Activated CD8-positive, alpha-beta memory T cell treated with anti-CD3 and anti-CD28 coated beads, Interleukin-2, amount 50 U/mL, for 4 hours (primary cell): Measurements from ENCODE around the gene TAF10.

Experiments
- DNase-seq: peaks from one replicate; pipeline ENCODE4 v3.0.0-alpha.2; 2020

The TAF10 gene

GRCh38 chr11:6612213-6613041, at the start of gene TAF10:
Gene TAF10 (minus strand): TSS chr11:6612216. CDS start chr11:6612189, 27 bp downstream.
- peak; percentile 96 for DNase-seq

DNA sequence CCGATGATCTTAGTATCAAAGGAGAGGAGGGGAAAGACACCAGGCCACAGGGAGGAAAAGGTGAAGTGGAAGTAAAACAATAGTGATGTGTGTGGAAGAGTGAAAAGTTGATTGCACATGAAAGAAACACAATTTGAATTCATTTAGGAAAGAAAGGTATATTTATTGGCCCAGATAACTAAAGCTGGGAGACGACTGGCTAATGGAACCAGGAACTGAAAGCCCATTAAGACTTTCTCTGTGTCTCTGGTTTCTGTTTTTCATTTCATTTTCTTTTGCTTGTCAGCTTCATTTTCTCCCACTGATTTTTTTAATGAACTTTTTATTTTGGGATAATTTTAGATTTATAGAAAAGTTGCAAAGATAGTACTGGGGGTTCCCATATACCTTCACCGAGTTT, 48.7 kb upstream of the TAF10 start:
- DNase-seq = no peak

DNA sequence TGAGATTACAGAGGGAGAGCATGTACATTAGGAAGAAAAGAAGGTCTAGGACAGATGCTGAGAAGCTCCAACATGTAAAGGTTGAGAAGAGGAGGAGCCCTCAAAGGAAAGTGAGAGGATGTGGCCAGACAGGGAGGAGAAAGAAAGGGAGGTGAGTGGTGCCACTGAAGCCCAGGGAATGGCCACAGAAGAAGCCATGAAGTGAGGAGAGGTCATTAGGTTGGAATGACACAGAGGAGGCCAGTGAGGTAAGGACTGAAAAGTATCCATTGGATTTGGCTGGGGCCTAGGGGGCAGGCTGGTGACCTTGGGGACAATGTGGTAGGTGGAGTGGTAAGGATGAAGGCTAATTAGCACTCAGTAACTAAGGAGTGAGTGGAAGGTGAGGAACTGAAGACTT, 46.6 kb upstream of the TAF10 start:
- DNase-seq = no peak

GRCh38 chr11:6657346-6657745, 45.3 kb upstream of the TAF10 start:
- no peak for DNase-seq

DNA sequence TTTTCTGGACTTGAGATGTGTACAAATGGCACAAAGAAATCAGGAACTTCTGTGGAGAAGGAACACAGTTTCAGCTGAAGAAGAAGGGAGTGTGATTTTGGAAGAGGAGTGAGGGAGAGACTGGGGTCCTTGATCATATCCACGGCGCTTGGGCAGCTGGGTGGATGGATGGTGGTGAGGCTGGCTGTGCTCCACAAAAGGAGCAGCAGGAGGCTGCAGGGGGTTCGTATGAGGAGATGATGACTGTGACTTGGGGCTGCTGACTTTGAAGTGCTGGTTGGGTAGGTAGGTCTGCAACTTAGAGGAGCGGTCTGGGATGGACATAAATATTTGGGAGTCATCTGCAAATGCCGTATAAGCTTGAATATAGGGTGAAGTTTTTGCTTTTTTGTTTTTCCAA, 44.9 kb upstream of the TAF10 start:
- no peak for DNase-seq

GRCh38 chr11:6656584-6656915, 44.5 kb upstream of the TAF10 start:
- no peak for DNase-seq

DNA sequence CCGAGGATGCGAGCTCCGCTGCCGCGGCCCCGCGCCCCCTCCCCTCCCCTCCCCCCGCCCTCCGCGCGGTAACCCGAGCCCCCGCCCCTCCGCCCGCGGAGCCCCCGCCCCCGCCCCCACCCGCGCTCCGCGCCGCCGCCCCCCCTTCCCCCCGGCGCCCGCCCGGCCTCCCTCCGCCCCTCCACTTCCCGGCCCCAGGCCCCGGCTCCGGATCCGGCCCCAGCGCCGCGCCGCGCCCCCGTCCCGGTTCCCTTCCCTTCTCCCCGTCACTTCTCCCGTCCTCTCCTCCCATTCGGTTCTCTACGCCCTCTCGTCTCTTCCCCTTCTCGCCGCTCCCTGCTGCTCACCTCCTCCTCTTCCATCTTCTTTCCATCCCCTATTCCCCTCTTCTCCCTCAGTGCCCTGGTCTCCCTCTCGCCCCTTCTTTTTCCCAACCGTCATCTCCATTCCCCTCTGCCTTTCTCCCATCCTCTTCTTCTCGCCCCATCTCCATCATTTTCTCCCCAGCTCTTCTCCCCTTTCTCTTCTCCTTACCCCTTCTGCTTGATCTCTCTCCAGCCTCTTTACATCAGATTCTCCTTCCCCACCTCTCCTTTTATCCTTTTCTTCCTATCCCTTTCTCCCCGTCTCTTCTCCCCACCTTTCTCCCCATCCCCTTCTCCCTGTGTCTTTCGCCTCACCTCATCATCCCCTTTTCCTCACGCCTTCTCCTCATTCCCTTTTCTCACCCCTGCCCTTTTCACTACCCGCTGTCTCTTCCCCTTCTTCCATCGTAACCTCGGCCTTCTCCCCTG, 44.0 kb upstream of the TAF10 start, which contains the start of gene DCHS1:
Gene DCHS1 (minus strand): TSS at position 20 of the 794 bp plus-strand sequence. CDS start 14,196 bp downstream, outside the sequence.
- no peak for DNase-seq

- DNase-seq = peak; percentile 50
These were observed 43.2 kb upstream of the TAF10 start for GRCh38 chr11:6655020-6655789.

GRCh38 chr11:6654281-6655019, 42.4 kb upstream of the TAF10 start:
- DNase-seq = no peak

GRCh38 chr11:6653656-6654055, 41.6 kb upstream of the TAF10 start:
- no peak for DNase-seq

GRCh38 chr11:6653097-6653496, 41.1 kb upstream of the TAF10 start:
- DNase-seq = no peak

GRCh38 chr11:6652182-6652581, 40.2 kb upstream of the TAF10 start:
- DNase-seq = no peak

- DNase-seq = peak; percentile 59
These were observed 39.0 kb upstream of the TAF10 start for GRCh38 chr11:6650980-6651379.

GRCh38 chr11:6650104-6650503, 38.1 kb upstream of the TAF10 start:
- DNase-seq = no peak

GRCh38 chr11:6648501-6648900, 36.5 kb upstream of the TAF10 start:
- no peak for DNase-seq

- no peak for DNase-seq
These were observed 35.8 kb upstream of the TAF10 start for GRCh38 chr11:6647836-6648235.

DNA sequence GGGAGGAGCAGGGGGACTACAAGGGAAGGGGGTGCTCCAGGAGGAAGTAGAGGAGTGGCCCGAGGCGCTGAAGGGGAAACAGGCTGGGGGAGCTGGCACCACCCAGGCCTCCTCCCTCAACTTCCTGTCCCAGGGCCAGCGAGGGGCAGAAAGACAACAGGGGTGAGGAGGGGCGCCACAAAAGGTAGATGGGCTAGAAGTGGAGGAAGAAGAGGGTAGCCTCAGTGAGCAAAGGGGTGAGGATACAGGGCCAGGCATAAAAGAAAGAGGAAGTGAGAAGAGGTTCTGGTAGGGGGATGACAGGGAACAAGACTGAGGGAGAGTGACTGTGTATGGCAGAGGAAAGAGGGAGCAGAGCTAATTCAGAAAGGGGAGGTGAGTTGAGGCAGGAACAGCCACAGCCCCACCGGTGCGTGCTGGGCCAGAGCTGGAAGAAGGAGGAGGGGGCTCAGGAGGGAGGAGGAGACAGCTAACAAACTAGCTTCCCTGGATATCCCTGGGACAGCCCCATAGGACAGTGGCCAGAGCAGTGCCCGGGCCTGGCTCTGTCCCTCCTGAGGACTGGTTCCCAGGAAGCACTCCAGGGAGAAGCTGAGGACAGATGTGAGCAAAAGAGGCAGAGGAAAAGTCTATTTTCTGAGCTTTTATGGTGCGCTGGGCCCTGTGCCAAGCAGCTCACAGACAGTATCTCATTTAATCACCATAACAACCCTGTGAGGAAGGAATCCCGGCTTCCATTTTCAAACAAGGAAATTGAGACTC, 35.1 kb upstream of the TAF10 start:
- DNase-seq = no peak

GRCh38 chr11:6646576-6646917, 34.5 kb upstream of the TAF10 start:
- DNase-seq = no peak

GRCh38 chr11:6646071-6646470, 34.1 kb upstream of the TAF10 start:
- no peak for DNase-seq

DNA sequence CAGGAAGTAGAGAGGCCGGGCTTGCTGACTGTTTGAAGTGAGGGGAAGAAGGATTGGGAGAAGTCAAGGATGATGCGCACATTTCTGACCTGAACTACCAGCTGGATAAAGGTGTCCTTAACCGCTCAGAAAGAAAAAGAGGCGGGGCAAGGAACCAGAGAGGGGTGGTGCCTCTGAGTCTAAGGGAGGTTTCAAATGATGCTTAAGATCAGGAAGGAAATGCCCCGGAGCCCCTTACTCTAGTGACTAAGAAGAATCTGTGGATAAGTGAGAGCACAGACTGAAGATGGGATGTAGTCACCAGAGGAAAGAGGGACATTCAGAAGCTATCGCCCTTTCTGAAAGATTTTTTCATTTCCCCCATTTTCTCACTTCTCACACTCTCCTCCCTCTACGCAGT, 30.9 kb upstream of the TAF10 start:
- no peak for DNase-seq

DNA sequence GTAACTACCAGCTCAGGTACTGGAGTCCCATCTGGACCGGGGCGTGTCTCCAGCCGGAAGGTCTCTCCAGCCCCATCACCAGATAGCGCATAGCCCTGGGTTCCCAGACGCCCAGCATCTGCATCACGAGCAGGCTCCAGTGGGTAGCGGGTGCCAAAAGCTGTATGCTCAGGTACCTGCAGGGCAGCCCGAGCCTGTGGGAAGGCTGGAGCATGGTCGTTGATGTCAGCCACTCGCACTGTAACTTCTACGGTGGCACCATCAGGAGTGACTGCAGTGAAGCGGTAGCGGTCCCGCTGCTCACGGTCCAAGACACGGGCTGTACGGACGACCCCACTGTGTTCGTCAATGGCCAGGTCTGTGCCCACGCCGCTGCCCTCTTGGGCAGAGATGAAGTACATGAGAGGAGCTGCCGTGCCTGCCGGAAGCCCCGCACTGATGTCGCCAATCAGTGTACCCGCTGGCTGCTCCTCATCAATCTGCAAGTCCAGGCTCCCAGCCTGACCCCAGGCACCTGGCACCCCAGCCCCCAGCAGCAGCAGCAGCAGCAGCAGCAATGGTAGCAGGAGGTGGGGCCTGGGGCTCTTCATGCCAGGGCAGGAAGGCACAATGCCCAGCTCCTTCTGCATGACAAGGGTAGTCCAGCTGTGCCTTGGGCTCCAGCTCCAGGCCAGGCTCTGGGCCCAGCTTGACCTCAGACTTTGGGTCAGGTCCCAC, 29.1 kb upstream of the TAF10 start:
- no peak for DNase-seq
